Endothelial cell of umbilical vein (primary cell): Measurements from ENCODE around the gene VSX2. TPM values are rescaled to one million over a fixed set of nuclear protein-coding genes. Genes with fewer than 3 reads are reported as not detected.

Source experiments
- BruUV-seq: library from RNA; stranded (reverse); fragments of 400-500 nt; replicated peaks from 2 replicates; lab custom pipeline; 2021; lab: Mats Ljungman, UMichigan
- CTCF ChIA-PET: fragments of 300-600, 350-600 bp; sonication (Branson Sonifier 250); formaldehyde crosslinking; loops from one replicate; lab custom pipeline; 2021; ENCODE audit warnings: antibody characterized with exemption, inconsistent platforms; lab: Charles Lee
- POLR2A ChIA-PET: fragments of 300-600, 350-600 bp; sonication (Branson Sonifier 250); formaldehyde crosslinking; loops from one replicate; lab custom pipeline; 2021; ENCODE audit warnings: antibody characterized with exemption, inconsistent platforms; lab: Charles Lee
- DNase-seq: peaks from one replicate; pipeline ENCODE4 v3.0.0-alpha.2; 2011; ENCODE audit warnings: low read depth, low spot score
- FAIRE-seq: peaks from 2 replicates; lab custom pipeline; 2011; peaks lifted over from hg19 to GRCh38; lab: Jason Lieb, UNC
- H2AFZ ChIP-seq: 2 replicates; pipeline ENCODE4 v1.6.0; 2012; ENCODE audit warnings: low read depth, low read length, control low read depth, inconsistent platforms
- H3K27ac ChIP-seq: 2 replicates; pipeline ENCODE4 v1.5.1; 2011; ENCODE audit warnings: low read depth, mild to moderate bottlenecking, control low read depth, low read length, moderate library complexity; ENCODE audit not compliant: insufficient read depth
- H3K27me3 ChIP-seq, 2 experiments: 2 replicates each; pipeline versions ENCODE4 v1.6.0 to v1.6.1; 2011; ENCODE audit warnings: low read length in 2 of 2, mixed read lengths in 1 of 2; ENCODE audit not compliant: control insufficient read depth in 2 of 2, insufficient read depth in 2 of 2
- H3K36me3 ChIP-seq, 2 experiments: 2 replicates in 1 of 2; 3 replicates in 1 of 2; pipeline ENCODE4 v1.5.1; 2011; ENCODE audit warnings: low read length in 2 of 2, mild to moderate bottlenecking in 1 of 2, moderate library complexity in 1 of 2; ENCODE audit not compliant: control insufficient read depth in 2 of 2, insufficient read depth in 2 of 2; ENCODE audit errors: extremely low read depth in 1 of 2
- H3K4me1 ChIP-seq: 3 replicates; pipeline ENCODE4 v1.5.1; 2011; ENCODE audit warnings: mild to moderate bottlenecking, low read length; ENCODE audit not compliant: control insufficient read depth, insufficient read depth; ENCODE audit errors: extremely low read depth
- H3K4me2 ChIP-seq: 2 replicates; pipeline ENCODE4 v1.6.1; 2011; ENCODE audit warnings: low read length, control low read depth, mixed read lengths; ENCODE audit not compliant: insufficient read depth
- H3K4me3 ChIP-seq, 3 experiments: fragments of 200-600 bp in 1 of 3; sonication (generic), shearing (Covaris generic) in 1 of 3; replicated peaks in 1 of 3; 2 replicates each; pipeline ENCODE4 v1.5.1; 2011 to 2016; ENCODE audit warnings: control low read depth in 3 of 3, low read length in 3 of 3, mild to moderate bottlenecking in 2 of 3, inconsistent platforms in 1 of 3, low read depth in 1 of 3, moderate library complexity in 1 of 3; ENCODE audit not compliant: insufficient read depth in 1 of 3
- H3K79me2 ChIP-seq: 2 replicates; pipeline ENCODE4 v1.6.0; 2012; ENCODE audit warnings: low read length, inconsistent platforms; ENCODE audit not compliant: control insufficient read depth, insufficient read depth
- H3K9ac ChIP-seq: replicated peaks from 2 replicates; pipeline ENCODE3; 2011; ENCODE audit warnings: low read length, control low read depth; ENCODE audit not compliant: insufficient read depth; ENCODE audit errors: extremely low read depth
- H3K9me1 ChIP-seq: replicated peaks from 3 replicates; pipeline ENCODE4 v1.6.0; 2011; ENCODE audit warnings: mild to moderate bottlenecking, low read length; ENCODE audit not compliant: control insufficient read depth, insufficient read depth; ENCODE audit errors: extremely low read depth
- H3K9me3 ChIP-seq: replicated peaks from 2 replicates; pipeline ENCODE4 v1.5.1; 2012; ENCODE audit warnings: low read length, inconsistent platforms; ENCODE audit not compliant: control insufficient read depth, insufficient read depth
- H4K20me1 ChIP-seq: replicated peaks from 2 replicates; pipeline ENCODE3; 2011; ENCODE audit warnings: mild to moderate bottlenecking, low read length; ENCODE audit not compliant: control insufficient read depth, insufficient read depth; ENCODE audit errors: extremely low read depth
- CTCF ChIP-seq, 2 donors: IDR thresholded peaks; 1 replicate in 1 of 2; 2 replicates in 1 of 2; pipeline ENCODE4 v1.5.1; 2011; ENCODE audit warnings: low read length in 2 of 2, mild to moderate bottlenecking in 2 of 2, moderate library complexity in 2 of 2, control low read depth in 1 of 2, inconsistent platforms in 1 of 2, low read depth in 1 of 2; ENCODE audit not compliant: insufficient read depth in 1 of 2; ENCODE audit errors: extremely low read depth in 1 of 2
- EZH2 ChIP-seq: IDR thresholded peaks from 2 replicates; pipeline ENCODE4 v1.6.1; 2012; ENCODE audit warnings: borderline replicate concordance, low read depth, mild to moderate bottlenecking, moderate library complexity, low read length, inconsistent platforms; ENCODE audit not compliant: severe bottlenecking
- FOS ChIP-seq: IDR thresholded peaks from 2 replicates; pipeline ENCODE4 v1.6.1; 2011; ENCODE audit warnings: mild to moderate bottlenecking, low read length, moderate library complexity, borderline replicate concordance; ENCODE audit not compliant: insufficient read depth
- GATA2 ChIP-seq: IDR thresholded peaks from 2 replicates; pipeline ENCODE4 v1.7.0; 2011; ENCODE audit warnings: low read depth, mild to moderate bottlenecking, moderate library complexity, mixed read lengths, low read length; ENCODE audit not compliant: insufficient read length, insufficient read depth
- JUN ChIP-seq: IDR thresholded peaks from 2 replicates; pipeline ENCODE4 v1.6.1; 2011; ENCODE audit warnings: borderline replicate concordance, low read depth; ENCODE audit not compliant: insufficient read length, insufficient read depth
- MAX ChIP-seq: IDR thresholded peaks from 2 replicates; pipeline ENCODE4 v1.6.1; 2011; ENCODE audit not compliant: insufficient read depth, insufficient read length
- MYC ChIP-seq: IDR thresholded peaks from one replicate; pipeline ENCODE4 v1.6.1; 2011; ENCODE audit warnings: mild to moderate bottlenecking, low read depth, low read length
- POLR2A ChIP-seq: IDR thresholded peaks from 2 replicates; pipeline ENCODE4 v1.6.1; 2012; ENCODE audit warnings: low read depth, mild to moderate bottlenecking, control low read depth, low read length
- POLR2AphosphoS5 ChIP-seq: IDR thresholded peaks from 2 replicates; pipeline ENCODE4 v1.6.1; 2012; ENCODE audit warnings: low read depth, mild to moderate bottlenecking, control low read depth, low read length, moderate library complexity; ENCODE audit not compliant: insufficient read depth
- dilution Hi-C: fragments of 300-500 bp; cut with MboI; formaldehyde crosslinking; loops from one replicate; pipeline ENCODE4 v1.15.0; 2019; ENCODE audit warnings: low sequenced_read_pairs; ENCODE audit not compliant: extremely low pct_ligation_motif_present
- intact Hi-C: fragments of 100-400 bp; cut with micrococcal nuclease; formaldehyde crosslinking; loops from one replicate; pipeline ENCODE4 v1.10.0; 2022
- polyA plus RNA-seq, 4 experiments: library from polyadenylated mRNA; depleted of rRNA in 3 of 4; stranded (reverse) in 3 of 4; unstranded in 1 of 4; fragments of >200 nt; gene quantifications; 2 replicates each; pipeline versions ENCODE4 v1.2.1 to v1.2.3, GENCODE V29; 2011 to 2012; ENCODE audit warnings: missing spikeins in 1 of 4
- total RNA-seq: library from RNA; stranded (reverse); gene quantifications from 2 replicates; pipeline ENCODE4 v1.2.3, GENCODE V29; 2021

The VSX2 gene
- total and polyA plus RNA-seq, 2 donors (not counting 3 experiments of a cell fraction or from before 2014, with no cell fraction given), result not detected

- CTCF ChIA-PET, result no interaction called here
- Histone ChIP-seq H2AFZ (no peak overlapping the region), H3K4me3 (no peak overlapping the region), H3K27ac (no peak overlapping the region), H3K36me3 (no peaks in the 10 kb centered on the region), H3K4me2 (no peak overlapping the region), H3K9ac (no peak overlapping the region), H3K4me1 (peaks cover 4% of the 10 kb centered on the region), H3K79me2 (no peaks in the 10 kb centered on the region), H3K27me3 (no peaks in the 10 kb centered on the region), H4K20me1 (no peaks in the 10 kb centered on the region), H3K9me3 (no peaks in the 10 kb centered on the region), H3K9me1 (no peaks in the 10 kb centered on the region)
- BruUV-seq, result no TSS peak
- intact Hi-C loops, result no loop called here
- TF ChIP-seq MYC, result no peak
- TF ChIP-seq POLR2A, result no peak
- TF ChIP-seq MAX, result no peak
- TF ChIP-seq EZH2, result no peak
- TF ChIP-seq FOS, result no peak
- TF ChIP-seq JUN, result no peak
- no peak for TF ChIP-seq CTCF (IDR thresholded peaks at IDR 0.05; ENCODE audit: extremely low read depth in 1 of 2, insufficient read depth in 1 of 2, low read depth in 1 of 2, low read length in 2 of 2)
- TF ChIP-seq GATA2, result no peak
- no peak for TF ChIP-seq POLR2AphosphoS5
- DNase-seq, result no peak
- no peak for FAIRE-seq
- dilution Hi-C loops, result no loop called here
- POLR2A ChIA-PET, result no interaction called here
Observed at GRCh38 chr14:74262076-74262475, 22.8 kb downstream of the VSX2 start.
